ENCODE measurements around the gene PIK3R3.

The PIK3R3 gene

GRCh38 chr1:46153732-46154131 lies 21.3 kb upstream of the PIK3R3 start:
- FAIRE-seq = no peak

- FAIRE-seq = no peak
Observed at GRCh38 chr1:46153228-46153627, 20.8 kb upstream of the PIK3R3 start.

- no peak for FAIRE-seq
Observed at GRCh38 chr1:46152016-46152415, 19.6 kb upstream of the PIK3R3 start.

- no peak for FAIRE-seq
Observed at GRCh38 chr1:46150085-46150484, 17.7 kb upstream of the PIK3R3 start.

GRCh38 chr1:46148318-46148717 lies 15.9 kb upstream of the PIK3R3 start:
- FAIRE-seq = no peak

GRCh38 chr1:46137916-46138315 lies 5.5 kb upstream of the PIK3R3 start:
- FAIRE-seq = no peak

GRCh38 chr1:46136711-46137110 lies 4.3 kb upstream of the PIK3R3 start:
- no peak for FAIRE-seq

- FAIRE-seq = no peak
Observed at GRCh38 chr1:46134660-46135331, 2.4 kb upstream of the PIK3R3 start.

- no peak for FAIRE-seq
Observed at GRCh38 chr1:46133781-46134350, 1.4 kb upstream of the PIK3R3 start.

GRCh38 chr1:46133181-46133658 lies 791 bp upstream of the PIK3R3 start:
- no peak for FAIRE-seq

- no peak for FAIRE-seq
Observed at GRCh38 chr1:46131712-46132528, 509 bp downstream of the PIK3R3 start.

- FAIRE-seq = no peak
Observed at GRCh38 chr1:46131093-46131492, 1.3 kb downstream of the PIK3R3 start.

GRCh38 chr1:46130606-46131005 lies 1.8 kb downstream of the PIK3R3 start:
- no peak for FAIRE-seq

GRCh38 chr1:46130121-46130520 lies 2.3 kb downstream of the PIK3R3 start:
- FAIRE-seq = no peak

GRCh38 chr1:46128344-46128743 lies 4.1 kb downstream of the PIK3R3 start:
- no peak for FAIRE-seq

GRCh38 chr1:46118856-46119255 lies 13.6 kb downstream of the PIK3R3 start:
- FAIRE-seq = no peak

- FAIRE-seq = no peak
Observed at GRCh38 chr1:46117810-46118494, 14.5 kb downstream of the PIK3R3 start.

GRCh38 chr1:46114925-46115603 lies 17.4 kb downstream of the PIK3R3 start:
- no peak for FAIRE-seq

- no peak for FAIRE-seq
Observed at GRCh38 chr1:46113948-46114347, 18.5 kb downstream of the PIK3R3 start.

- no peak for FAIRE-seq
Observed at GRCh38 chr1:46112108-46112507, 20.3 kb downstream of the PIK3R3 start.

- FAIRE-seq = no peak
Observed at GRCh38 chr1:46110521-46110920, 21.9 kb downstream of the PIK3R3 start.

- no peak for FAIRE-seq
Observed at GRCh38 chr1:46102769-46103476, 29.5 kb downstream of the PIK3R3 start.

Measured in A204.1 (cell line).